Spleen (tissue), 7 donors: ENCODE results near the gene SERPING1.

Source experiments
- CTCF ChIP-seq, 11 experiments: fragments of 200-600 bp in 7 of 11; fragments of 450-650 bp in 4 of 11; sonication (generic) in 4 of 11; IDR thresholded peaks in 8 of 11; conservative IDR thresholded peaks in 3 of 11; 1 replicate in 7 of 11; 2 replicates in 4 of 11; pipeline versions ENCODE4 v1.4.0 to v1.8.0; 2016 to 2021; ENCODE audit warnings: antibody characterized with exemption in 11 of 11, inconsistent platforms in 4 of 11, mild to moderate bottlenecking in 1 of 11
- POLR2A ChIP-seq, 3 donors: fragments of 450-650 bp; IDR thresholded peaks; one replicate each; pipeline ENCODE4 v1.5.1; 2017; ENCODE audit warnings: antibody characterized with exemption in 3 of 3, mild to moderate bottlenecking in 1 of 3
- POLR2AphosphoS5 ChIP-seq, 3 donors: sonication (generic); formaldehyde crosslinking; IDR thresholded peaks; one replicate each; pipeline ENCODE4 v1.5.1; 2017; ENCODE audit warnings: antibody characterized with exemption in 3 of 3
- donor health status: DM: no; HTN: no; CAD: no; lungs with moderate emphysema.
- donor health status: DM: no; HTN: no; CAD: no.
- donor health status: DM: no; HTN: no; CAD: no.

GRCh38 chr11:57619331-57619730, 21.8 kb downstream of the SERPING1 start:
- no peak for TF ChIP-seq CTCF (IDR thresholded peaks at IDR 0.05 in 8 of 11, conservative IDR thresholded peaks at IDR 0.05 in 3 of 11)
- no peak for TF ChIP-seq POLR2AphosphoS5 (IDR thresholded peaks at IDR 0.05)
- TF ChIP-seq POLR2A (IDR thresholded peaks at IDR 0.05) = no peak
